ENCODE data around the gene L3MBTL4. TPM values are rescaled to one million over a fixed set of nuclear protein-coding genes. Genes with fewer than 3 reads are reported as not detected.

The L3MBTL4 gene
- total and polyA plus RNA-seq, 7 donors: 0.04 to 1.3 (median 0.22) TPM

- Histone ChIP-seq H3K36me3 (ENCODE audit: insufficient read depth in 1 of 2, low read depth in 1 of 2) (no peaks in the 10 kb centered on the region), H3K4me3 (no peak overlapping the region), H3K9me3 (no peaks in the 10 kb centered on the region), H3K27me3 (ENCODE audit: insufficient read depth in 3 of 3, low read length in 2 of 3) (no peaks in the 10 kb centered on the region), H3K27ac (no peak overlapping the region), H3K4me1 (no peaks in the 10 kb centered on the region)
- ATAC-seq (no peak), DNase-seq (no peak)
- intact Hi-C loops (cut with DNase I): no loop called here
- no peak for TF ChIP-seq CTCF (IDR thresholded peaks at IDR 0.05)
These were observed 62.4 kb downstream of the L3MBTL4 start for GRCh38 chr18:6352275-6352674.

DNA sequence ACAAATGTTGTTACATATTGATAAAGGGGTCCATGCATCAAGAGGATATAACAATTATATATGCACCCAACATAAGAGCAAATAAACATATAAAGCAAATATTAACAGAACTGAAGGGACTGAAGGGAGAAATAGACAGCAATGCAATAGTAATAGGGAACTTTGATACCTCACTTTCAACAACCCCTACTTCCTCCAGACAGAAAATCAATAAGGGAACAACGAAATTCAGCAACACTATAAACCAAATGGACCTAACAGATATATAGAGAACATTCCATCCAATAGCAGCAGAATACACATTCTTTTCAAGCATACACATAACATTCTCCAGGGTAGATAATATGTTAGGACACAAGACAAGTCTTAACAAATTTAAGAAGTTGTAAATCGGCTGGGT, 71.7 kb downstream of the L3MBTL4 start:
- Histone ChIP-seq H3K4me3 (no peak overlapping the region), H3K36me3 (ENCODE audit: insufficient read depth in 1 of 2, low read depth in 1 of 2) (no peaks in the 10 kb centered on the region), H3K9me3 (peaks cover 18% of the 10 kb centered on the region), H3K27ac (no peak overlapping the region), H3K4me1 (no peaks in the 10 kb centered on the region), H3K27me3 (ENCODE audit: insufficient read depth in 3 of 3, low read length in 2 of 3) (no peaks in the 10 kb centered on the region)
- no peak for DNase-seq
- intact Hi-C loops (cut with DNase I): no loop called here
- 70 to 93% (median 83%) methylated on average over 2 of the region's 2 CpGs for WGBS, 3 donors
- ATAC-seq: no peak
- TF ChIP-seq CTCF (IDR thresholded peaks at IDR 0.05): no peak

DNA sequence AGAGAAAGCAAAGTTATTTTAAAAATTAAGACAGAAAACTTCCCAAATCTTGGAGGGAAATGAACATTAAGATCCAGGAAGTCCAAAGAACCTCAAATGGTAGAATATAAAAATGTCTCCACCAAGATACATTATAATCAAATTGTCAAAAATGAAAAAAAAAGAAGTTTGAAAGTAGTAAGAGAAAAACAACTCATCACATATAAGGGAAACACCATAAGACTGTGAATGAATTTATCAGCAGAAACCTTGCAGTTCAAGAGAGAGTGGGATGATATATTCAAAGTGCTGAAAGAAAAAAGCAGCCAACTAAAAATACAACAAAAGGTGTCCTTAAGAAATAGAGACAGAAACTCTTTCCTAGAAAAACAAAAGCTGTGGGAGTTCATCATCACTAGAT, 73.0 kb downstream of the L3MBTL4 start:
- Histone ChIP-seq H3K27me3 (ENCODE audit: insufficient read depth in 3 of 3, low read length in 2 of 3) (no peaks in the 10 kb centered on the region), H3K4me3 (no peak overlapping the region), H3K9me3 (peaks cover 18% of the 10 kb centered on the region), H3K4me1 (no peaks in the 10 kb centered on the region), H3K36me3 (ENCODE audit: insufficient read depth in 1 of 2, low read depth in 1 of 2) (no peaks in the 10 kb centered on the region), H3K27ac (no peak overlapping the region)
- no peak for DNase-seq
- intact Hi-C loops (cut with DNase I): no loop called here
- ATAC-seq: no peak
- no peak for TF ChIP-seq CTCF (IDR thresholded peaks at IDR 0.05)

DNA sequence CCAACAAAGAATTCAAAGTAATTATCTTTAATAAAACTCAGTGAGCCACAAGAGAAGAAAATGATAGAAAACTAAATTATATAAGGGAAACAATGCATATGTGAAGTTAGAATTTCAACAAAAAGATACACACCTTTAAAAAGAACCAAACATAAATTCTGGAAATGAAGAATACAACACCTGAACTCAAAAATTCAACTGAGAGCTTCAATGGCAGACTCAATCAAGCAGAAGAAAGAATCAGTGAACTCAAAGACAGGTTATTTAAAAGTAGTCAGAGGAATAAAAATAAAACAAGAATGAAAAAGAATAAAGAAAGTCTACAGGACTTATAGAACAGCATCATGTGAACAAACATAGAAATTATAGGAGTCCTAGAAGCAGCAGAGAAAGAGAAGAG, 73.4 kb downstream of the L3MBTL4 start:
- no peak overlapping the region for H3K4me3 ChIP-seq
- ATAC-seq (no peak), DNase-seq (no peak)
- no peaks in the 10 kb centered on the region for H3K4me1 ChIP-seq
- TF ChIP-seq CTCF (IDR thresholded peaks at IDR 0.05): no peak
- no peak overlapping the region for H3K27ac ChIP-seq
- H3K9me3 ChIP-seq: peaks cover 18% of the 10 kb centered on the region
- H3K27me3 ChIP-seq (ENCODE audit: insufficient read depth in 3 of 3, low read length in 2 of 3): no peaks in the 10 kb centered on the region
- intact Hi-C loops (cut with DNase I): no loop called here
- no peaks in the 10 kb centered on the region for H3K36me3 ChIP-seq (ENCODE audit: insufficient read depth in 1 of 2, low read depth in 1 of 2)

DNA sequence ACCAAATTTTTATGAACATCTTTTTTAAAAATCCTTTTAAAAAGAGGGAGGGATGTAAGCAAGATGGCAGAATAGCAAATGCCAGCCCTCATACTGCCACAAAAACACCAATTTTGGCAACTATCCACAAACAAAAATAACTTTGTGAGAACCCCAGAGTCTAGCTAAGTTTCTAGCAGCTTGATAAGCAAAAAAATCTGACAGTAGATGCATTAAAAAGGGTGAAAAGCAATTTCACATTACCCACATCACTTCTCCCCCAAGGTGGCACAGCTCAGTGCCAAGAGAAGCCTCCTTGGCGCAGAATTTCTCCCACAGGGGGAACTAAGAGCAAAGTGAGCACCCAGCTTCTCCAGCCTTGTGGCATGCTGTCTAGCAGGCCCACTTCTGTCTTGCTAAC, 74.6 kb downstream of the L3MBTL4 start:
- 85 to 91% (median 91%) methylated on average over 1 of the region's 1 CpG for WGBS, 3 donors
- H3K36me3 ChIP-seq (ENCODE audit: insufficient read depth in 1 of 2, low read depth in 1 of 2): no peaks in the 10 kb centered on the region
- intact Hi-C loops (cut with DNase I): no loop called here
- H3K9me3 ChIP-seq: peaks cover 18% of the 10 kb centered on the region
- H3K4me1 ChIP-seq: no peaks in the 10 kb centered on the region
- no peak overlapping the region for H3K27ac ChIP-seq
- TF ChIP-seq CTCF (IDR thresholded peaks at IDR 0.05): no peak
- DNase-seq: no peak
- no peaks in the 10 kb centered on the region for H3K27me3 ChIP-seq (ENCODE audit: insufficient read depth in 3 of 3, low read length in 2 of 3)
- ATAC-seq: no peak
- H3K4me3 ChIP-seq: no peak overlapping the region
